NCI-H1105 (cell line): ENCODE measurements around the gene OR1F1.
"Not testable (repeated sequence)": the region's sequence is repeated elsewhere in the genome, so short reads cannot be mapped to it uniquely, and the experiment has no call there.

Source experiments
- DNase-seq: peaks from one replicate; lab custom pipeline; 2025; lab: John Stamatoyannopoulos, UW

OR1F1 gene

GRCh38 chr16:3150346-3151218 is 37.4 kb upstream of the OR1F1 start:
- peak; percentile 81 for DNase-seq

DNA sequence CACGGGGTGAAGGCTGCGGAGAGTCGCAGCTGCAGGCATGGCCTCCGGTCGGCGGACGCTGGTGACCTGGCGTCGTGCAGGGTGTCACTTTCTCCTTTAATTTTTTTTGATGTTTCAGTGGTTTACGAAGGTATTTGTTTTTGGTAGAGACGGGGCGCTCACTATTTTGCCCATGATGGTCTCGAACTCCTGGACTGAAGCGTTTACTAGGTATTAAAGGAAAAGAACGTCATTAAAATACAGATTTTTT is 36.1 kb upstream of the OR1F1 start:
- no peak for DNase-seq

- DNase-seq: peak; percentile 47
Measured at GRCh38 chr16:3152277-3152990, 35.6 kb upstream of the OR1F1 start.

DNA sequence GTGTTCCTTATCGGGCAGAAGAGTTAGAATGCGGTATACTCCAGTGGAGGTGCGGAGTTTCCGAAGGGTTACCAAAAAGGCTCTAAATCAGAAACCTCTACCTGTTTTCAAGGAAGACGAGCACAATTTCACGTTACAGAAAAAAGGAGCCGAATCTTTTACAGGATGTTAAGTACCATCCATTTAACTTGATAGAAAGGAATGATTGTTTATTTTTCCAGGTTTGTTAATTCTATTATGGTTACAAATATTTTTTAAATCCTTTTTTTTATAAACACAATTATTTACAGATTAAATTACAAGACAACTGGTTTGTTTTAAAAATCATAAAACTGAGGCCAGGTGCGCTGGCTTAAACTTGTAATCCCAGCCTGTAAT is 35.0 kb upstream of the OR1F1 start:
- DNase-seq: no peak

DNA sequence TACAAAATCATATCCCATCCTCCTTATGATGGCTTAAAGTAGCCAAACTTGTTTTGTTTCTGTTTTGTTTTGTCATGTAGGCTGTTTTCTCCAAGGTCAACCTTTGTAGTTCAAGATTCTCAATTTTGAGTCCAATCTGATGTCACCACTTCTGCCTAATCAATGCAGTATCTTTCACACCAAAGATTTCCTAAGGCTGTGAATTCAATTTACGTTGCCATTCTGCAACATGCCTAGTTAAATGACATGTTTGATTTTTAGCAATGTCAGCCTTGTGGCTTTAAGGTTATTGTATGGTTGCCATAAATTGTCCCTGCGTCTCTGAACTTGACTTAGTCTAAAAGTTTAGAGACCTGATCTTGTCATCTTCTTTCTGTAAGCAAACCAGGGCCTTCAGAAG is 32.8 kb upstream of the OR1F1 start:
- DNase-seq: no peak

DNA sequence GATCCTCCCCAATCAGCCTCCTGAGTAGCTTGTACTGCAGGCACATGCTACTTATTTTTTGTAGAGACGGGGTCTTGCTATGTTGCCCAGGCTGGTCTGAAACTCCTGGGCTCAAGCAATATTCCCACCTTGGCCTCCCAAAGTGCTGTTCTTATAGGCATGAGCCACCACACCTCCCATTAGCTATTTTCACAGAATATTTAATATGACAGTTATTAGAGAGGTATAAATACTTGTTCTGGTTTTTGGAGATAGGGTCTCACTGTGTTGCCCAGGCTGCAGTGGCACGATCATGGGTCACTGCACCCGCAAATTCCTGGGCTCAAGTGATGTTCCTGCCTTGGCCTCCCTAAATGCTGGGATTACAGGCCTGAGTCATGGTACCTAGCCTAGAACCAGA is 32.0 kb upstream of the OR1F1 start:
- no peak for DNase-seq

DNA sequence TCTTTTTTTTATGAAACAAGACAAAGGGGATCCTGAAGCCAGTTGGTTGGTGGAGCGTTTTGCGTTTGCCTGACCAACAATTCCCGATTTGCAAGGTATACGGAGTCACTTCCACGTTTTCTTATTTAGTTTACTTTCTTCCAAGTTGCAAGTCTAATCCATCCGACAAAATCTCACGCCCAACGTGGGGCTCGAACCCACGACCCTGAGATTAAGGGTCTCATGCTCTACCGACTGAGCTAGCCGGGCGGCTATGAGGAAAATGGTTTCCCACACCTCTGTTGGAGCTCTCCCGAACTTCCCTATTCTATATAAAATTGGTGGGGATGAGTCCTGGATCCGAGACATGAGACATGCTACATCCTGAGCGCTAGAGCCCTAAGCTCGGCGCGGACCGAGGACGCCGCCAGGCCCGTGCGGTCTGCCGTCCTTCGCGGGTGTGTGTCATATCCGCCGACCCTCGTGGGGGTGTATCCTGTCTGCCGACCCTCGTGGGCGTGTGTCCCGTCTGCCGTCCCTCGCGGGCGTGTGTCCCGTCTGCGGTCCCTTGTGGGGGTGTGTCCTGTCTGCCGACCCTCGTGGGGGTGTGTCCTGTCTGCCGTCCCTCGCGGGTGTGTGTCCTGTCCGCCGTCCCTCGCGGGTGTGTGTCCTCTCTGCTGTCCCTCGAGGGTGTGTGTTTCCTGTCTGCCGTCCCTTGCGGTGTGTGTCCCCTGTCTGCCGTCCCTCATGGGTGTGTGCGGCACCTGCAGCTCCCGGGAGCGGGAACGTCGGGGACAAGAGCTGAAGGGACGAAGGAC is 30.6 kb upstream of the OR1F1 start:
- peak; percentile 37 for DNase-seq

DNA sequence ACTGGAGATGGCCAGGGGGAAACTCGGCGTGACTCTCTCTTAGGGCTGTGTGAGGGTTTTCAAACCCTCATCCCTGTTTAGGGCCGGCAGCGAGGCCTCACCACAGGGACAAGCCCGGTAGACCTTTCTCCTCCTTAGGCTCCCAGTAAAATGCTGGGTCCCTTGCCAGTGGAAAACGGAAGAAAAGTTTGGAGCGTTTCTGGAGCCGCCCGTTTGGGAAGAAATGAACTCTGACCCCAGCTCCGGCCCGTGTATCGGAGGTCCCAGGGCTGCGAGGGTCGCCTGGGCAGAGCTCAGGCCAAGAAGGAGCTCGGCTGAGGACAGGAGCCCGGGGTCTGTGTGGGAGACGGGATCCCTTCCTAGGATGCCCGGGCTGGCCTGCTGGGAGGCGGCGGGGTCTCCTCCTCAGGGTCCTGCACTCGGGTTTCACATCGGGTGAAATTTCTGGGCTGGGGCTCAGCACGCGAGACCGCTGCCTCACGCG is 29.9 kb upstream of the OR1F1 start:
- DNase-seq: no peak

DNA sequence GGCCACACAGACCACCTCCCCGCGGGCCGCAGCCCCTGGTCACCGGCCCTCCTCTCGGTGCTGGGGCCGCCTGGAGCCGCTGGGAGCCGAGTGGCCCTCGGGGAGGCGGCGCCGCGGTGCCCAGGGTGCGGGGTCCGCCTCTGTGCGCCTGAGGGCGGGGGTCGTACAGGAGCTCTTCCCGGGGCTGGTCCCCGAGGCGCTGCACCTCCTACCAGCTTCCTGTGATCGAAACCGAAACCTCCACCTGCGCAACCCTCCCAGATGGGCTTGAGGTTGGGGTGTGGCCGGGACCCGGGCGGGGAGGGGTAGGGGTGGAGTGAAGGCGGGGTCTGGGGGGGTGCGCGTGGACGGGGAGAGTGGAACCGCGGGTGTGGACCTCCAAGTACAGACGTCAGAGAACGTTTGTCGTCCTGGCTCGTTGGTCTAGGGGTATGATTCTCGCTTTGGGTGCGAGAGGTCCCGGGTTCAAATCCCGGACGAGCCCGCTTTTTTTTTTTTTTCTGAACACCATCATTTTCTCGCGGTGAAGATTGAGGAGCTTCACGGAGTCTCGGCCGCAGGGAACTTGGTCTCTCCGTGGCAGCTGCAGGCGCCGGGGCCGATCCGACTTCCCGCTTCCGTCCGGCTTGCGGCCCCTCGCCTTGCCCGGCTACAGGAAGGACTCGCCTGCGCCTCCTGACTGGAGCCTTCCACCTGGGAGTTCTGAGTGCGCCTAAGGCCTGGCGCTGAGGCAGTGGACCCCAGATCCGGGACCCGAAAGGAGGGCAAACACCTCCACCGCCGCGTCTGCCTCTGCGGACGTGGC is 29.3 kb upstream of the OR1F1 start:
- DNase-seq: no peak

- no peak for DNase-seq
Measured at GRCh38 chr16:3161235-3162018, 26.6 kb upstream of the OR1F1 start.

DNA sequence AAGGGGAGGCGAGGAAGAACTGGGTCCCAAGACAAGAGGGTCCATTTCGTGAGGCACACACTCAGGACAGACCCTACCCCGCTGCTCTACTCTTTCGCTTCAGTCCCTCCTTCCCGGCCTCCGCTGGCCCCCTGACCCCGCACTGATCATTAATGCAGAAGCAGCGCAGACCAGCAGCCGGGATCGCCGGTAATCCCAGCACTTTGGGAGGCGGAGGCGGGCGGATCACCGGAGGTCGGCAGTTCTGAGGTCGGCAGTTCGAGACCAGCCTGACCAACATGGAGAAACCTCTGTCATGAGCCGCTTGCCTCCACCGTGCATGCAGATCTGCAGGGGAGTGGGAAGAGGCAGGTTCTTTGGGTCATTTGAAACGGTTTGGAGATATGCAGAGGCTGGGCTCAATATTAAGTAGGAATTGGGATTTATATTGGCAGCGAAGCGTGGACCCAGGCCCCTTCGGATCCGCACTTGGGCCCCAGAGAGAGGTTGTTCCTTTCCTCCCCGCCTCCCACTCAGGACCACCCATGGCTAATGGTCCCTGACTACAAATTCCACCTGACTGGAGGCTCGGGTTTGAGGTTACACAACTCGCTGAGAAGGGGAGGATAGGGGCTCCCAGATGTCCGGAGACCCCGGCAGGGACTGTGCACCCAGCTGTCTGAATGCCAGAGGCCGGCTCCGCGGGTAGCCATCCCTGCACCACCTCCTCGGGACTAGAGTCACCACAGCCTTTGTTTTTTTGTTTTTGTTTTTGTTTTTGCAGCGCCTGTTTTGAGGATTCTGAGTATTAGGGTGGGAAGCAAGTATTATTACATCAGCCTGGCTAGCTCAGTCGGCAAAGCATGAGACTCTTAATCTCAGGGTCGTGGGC is 23.6 kb upstream of the OR1F1 start:
- no peak for DNase-seq

DNA sequence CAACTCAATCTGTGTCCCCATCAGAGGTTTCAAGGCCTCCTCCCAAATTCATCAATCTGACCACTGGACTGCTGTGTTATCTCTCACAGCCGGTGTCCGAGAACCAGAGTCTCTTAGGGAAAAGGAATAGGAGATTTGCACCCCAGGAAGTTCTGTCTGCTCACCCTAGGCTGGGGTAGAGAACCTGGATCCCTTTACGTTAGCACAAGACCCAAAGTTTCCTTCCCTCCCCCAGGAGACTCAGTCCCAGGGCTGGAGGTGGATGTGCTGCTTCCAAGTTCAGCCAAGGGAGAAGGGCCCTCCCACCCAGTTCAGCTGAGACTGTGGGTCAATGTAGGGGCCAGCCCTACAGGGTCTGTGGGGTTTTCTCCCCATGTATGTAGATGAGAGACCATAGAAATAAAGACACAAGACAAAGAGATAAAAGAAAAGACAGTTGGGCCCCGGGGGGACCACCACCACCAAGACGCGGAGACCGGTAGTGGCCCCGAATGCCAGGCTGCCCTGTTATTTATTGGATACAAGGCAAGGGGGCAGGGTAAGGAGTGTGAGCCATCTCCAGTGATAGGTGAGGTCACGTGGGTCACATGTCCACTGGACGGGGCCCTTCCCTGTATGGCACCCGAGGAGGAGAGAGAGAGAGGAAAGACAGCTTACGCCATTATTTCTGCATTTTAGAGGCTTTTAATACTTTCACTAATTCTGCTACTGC is 22.7 kb upstream of the OR1F1 start:
- DNase-seq: no peak

DNA sequence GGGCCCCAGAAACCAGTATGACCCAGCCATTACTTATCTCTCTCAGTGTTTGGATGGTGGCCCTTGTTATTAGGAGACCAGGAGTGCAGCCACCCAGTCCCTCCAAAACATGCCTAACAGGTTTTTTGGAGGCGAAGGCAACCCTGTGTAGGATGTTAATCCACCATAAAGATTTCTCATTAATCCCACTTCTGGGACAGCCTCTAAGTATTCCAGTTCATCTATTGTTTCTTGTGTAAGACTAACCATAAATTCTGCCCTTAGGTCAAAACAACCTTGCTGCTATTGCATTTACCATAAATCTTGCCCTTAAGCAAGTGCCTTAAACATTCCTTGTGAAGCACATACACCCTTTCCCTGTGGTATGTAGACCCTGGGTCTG is 21.5 kb upstream of the OR1F1 start:
- no peak for DNase-seq

DNA sequence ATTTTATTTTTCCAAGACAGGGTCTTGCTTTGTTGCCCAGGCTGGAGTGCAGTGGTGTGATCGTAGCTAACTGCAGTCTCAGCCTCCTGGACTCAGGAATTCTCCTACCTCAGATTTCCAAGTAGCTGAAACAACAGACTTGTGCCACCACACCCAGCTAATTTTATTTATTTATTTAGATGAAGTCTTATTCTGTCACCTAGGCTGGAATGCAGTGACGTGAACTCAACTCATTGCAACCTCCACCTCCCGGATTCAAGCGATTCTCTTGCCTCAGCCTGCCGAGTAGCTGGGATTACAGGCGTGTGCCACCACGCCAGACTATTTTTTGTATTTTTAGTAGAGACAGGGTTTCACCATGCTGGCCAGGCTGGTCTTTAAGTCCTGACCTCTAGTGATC is 19.3 kb upstream of the OR1F1 start:
- not testable (repeated sequence) for DNase-seq

- no peak for DNase-seq
Measured at GRCh38 chr16:3170440-3171180, 17.4 kb upstream of the OR1F1 start.

DNA sequence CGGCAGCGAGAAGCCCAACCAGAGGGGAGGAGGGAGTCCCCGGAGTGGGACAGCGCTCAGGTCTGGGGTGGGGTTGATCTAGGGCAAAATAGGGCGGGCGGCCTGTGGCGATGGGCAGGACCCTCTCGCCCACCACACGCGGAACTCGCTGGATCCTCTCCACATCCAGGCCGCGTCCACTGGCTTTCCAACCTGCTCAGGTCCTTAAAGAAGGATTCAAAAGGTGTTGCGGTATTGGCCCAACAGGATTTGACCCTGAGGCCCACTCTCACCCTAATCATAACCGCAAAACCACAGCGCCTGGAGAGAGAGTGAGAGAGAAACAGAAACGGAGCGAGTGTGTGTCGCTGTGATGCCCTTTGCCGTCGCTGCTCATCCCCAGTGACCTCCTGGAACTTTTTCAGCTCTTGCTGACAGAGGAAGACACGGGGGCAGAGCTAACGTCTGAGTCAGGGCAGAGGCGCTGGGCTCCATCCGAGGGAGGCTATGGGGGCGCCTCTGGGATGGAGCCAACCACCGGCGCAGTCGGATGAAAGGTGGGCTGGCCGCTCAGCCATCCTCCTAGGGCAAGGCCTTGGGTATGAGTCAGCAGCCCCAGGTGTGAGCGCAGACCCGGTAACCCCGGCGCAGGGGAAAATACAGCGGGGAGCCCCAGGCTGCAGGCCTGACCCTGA is 16.7 kb upstream of the OR1F1 start:
- no peak for DNase-seq

DNA sequence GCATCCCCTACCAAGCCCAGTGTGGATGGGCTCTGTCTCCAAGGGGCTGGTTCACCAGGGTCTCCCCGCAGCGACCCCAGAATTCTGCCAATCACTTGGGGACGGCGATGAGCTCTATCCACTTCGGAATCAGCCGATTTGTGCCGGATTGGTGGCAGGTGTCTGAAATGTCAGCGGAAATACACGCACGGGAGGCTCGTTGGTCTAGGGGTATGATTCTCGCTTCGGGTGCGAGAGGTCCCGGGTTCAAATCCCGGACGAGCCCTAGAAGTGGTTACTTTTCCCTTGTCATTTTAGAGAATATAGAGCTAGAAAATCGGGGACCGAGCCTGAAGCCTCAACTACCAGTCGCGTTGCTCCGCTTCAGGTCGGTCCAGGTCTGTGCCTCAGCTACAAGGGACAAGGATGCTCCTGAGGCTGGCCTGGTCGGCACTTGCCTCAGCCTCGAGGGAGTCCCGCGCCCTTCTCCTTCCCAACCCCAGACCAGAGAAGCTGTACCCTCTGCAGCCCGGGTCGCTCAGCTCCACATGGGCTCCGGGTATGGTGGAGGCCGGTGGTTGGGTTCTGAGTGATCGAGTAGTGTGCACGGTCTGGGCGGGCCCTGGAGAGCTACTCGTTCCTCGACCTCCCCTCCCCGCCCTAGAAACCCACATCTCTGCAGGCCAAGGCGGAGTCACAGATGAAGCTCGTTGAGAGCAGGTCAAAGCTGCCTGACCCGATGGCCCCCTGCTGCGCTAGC is 16.0 kb upstream of the OR1F1 start:
- DNase-seq: no peak
